ENCODE results near the gene SLAMF1.
A peak's percentile ranks its signal among the peaks of the same experiment; 100 is the strongest.
"Not testable (repeated sequence)": the region's sequence is repeated elsewhere in the genome, so short reads cannot be mapped to it uniquely, and the experiment has no call there.

SLAMF1 gene

GRCh38 chr1:160657250-160657781 is 10.5 kb upstream of the SLAMF1 start:
- DNase-seq (ENCODE audit: low read depth) = peak; percentile 65
- no peak overlapping the region for H3K4me3 ChIP-seq (ENCODE audit: low read depth, low read length)
- no peak for TF ChIP-seq CTCF (conservative IDR thresholded peaks at IDR 0.05; ENCODE audit: low read depth, low read length)

DNA sequence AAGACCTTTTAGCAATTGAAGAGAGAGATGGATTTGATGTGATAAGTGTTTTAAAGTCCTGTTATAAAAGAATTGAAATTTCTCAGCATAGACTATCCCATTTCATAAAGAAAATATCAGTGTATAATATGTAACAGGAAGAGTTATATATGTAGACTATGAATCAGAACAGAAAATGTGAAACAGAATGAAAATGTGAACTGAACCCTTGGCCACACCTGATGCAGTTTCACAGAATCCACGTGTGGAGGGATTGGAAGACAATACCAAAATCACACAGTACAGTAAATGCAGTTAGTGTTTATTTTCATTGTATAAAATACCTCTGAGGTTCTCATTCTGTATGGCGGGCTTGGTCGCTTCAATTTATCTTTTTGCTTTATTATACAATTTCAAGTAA is 9.9 kb upstream of the SLAMF1 start:
- H3K4me3 ChIP-seq (ENCODE audit: low read depth, low read length) = no peak overlapping the region
- no peak for DNase-seq (ENCODE audit: low read depth)
- TF ChIP-seq CTCF (conservative IDR thresholded peaks at IDR 0.05; ENCODE audit: low read depth, low read length) = no peak

- TF ChIP-seq CTCF (conservative IDR thresholded peaks at IDR 0.05; ENCODE audit: low read depth, low read length) = no peak
- no peak for DNase-seq (ENCODE audit: low read depth)
- no peak overlapping the region for H3K4me3 ChIP-seq (ENCODE audit: low read depth, low read length)
Observed at GRCh38 chr1:160653620-160654016, 6.8 kb upstream of the SLAMF1 start.

GRCh38 chr1:160652924-160653619 is 6.2 kb upstream of the SLAMF1 start:
- no peak overlapping the region for H3K4me3 ChIP-seq (ENCODE audit: low read depth, low read length)
- no peak for DNase-seq (ENCODE audit: low read depth)
- TF ChIP-seq CTCF (conservative IDR thresholded peaks at IDR 0.05; ENCODE audit: low read depth, low read length) = no peak

- DNase-seq (ENCODE audit: low read depth) = peak; percentile 32
- H3K4me3 ChIP-seq (ENCODE audit: low read depth, low read length) = not testable (repeated sequence)
Observed at GRCh38 chr1:160652065-160652641, 5.3 kb upstream of the SLAMF1 start.

DNA sequence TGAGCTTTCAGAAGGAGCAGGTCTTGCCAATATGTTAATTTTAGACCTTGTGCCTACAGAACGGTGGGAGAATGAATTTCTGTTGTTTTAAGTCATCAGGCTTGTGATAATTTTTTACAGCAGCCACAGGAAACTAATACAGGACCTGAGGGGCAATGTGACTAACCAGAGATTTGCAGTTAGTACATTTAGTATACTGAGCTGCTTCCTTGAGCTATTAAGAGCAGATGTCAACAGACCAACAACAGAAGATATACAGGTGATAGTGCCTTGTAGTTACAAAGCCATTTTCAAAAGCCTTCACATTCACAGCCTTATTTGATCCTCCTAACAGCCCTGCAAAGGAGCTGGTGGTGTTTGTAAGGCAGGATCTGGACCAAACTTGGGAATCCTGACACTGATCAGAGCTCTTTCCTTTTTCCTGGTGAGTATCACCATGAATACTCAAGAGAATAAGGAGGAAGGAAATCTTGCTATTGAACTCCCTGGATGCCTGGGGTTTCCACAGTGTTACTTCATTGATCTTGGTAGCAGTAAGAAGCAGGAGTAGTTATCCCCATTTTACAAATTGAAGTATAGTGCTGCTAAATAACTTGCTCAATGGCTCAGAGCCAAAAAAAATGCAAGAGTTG is 4.7 kb upstream of the SLAMF1 start:
- no peak overlapping the region for H3K4me3 ChIP-seq (ENCODE audit: low read depth, low read length)
- TF ChIP-seq CTCF (conservative IDR thresholded peaks at IDR 0.05; ENCODE audit: low read depth, low read length) = no peak
- no peak for DNase-seq (ENCODE audit: low read depth)

DNA sequence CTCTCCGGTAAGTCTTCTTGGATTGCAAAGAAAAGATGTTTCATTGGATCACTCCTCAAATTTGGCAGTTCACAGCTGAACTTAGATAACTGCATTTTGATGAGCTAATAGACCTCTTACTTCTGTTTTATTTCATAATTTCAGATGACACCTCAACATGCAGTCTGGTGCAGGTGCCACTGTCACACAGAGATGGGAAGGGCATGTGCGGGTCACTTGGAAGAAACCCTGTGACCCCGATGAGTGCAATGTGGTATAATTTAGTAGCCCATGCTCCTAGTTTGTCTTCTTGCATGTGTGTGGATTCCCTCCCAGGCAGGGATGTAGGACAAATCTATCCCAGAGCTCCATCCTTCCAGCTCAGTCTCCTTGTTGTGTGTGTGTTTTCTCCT is 481 bp upstream of the SLAMF1 start:
- H3K4me3 ChIP-seq (ENCODE audit: low read depth, low read length) = no peak overlapping the region
- no peak for DNase-seq (ENCODE audit: low read depth)
- no peak for TF ChIP-seq CTCF (conservative IDR thresholded peaks at IDR 0.05; ENCODE audit: low read depth, low read length)

Measured in choroid plexus epithelial cell (primary cell).